HG03103 (cell line): ENCODE results near the gene AATK.

Experiments
- ATAC-seq: cut with Tn5 transposase; IDR thresholded peaks from one replicate; pipeline ENCODE4 v1.9.1; 2021; ENCODE audit warnings: low read depth; ENCODE audit not compliant: unreplicated experiment

The AATK gene

GRCh38 chr17:81183316-81183715 is 17.3 kb upstream of the AATK start:
- no peak for ATAC-seq

DNA sequence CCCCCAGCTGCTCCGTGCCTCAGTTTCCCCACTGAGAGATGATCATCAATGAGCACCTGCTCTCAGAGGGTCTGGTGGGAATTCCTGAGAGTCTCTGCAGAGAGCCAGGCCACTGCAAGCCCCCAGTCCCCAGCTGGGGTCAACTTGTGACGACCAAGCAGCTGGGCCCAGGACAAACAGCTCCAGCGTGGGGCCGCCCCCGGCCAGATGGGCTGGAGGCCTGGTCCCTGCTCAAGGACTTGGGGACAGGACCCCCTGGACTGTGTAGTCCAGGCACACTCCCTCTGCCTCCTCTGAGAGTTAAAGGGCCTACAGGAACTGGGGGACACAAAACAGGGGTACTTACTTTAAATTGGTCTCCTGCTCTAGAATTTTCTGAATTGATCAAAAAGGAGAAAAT is 16.6 kb upstream of the AATK start:
- no peak for ATAC-seq

DNA sequence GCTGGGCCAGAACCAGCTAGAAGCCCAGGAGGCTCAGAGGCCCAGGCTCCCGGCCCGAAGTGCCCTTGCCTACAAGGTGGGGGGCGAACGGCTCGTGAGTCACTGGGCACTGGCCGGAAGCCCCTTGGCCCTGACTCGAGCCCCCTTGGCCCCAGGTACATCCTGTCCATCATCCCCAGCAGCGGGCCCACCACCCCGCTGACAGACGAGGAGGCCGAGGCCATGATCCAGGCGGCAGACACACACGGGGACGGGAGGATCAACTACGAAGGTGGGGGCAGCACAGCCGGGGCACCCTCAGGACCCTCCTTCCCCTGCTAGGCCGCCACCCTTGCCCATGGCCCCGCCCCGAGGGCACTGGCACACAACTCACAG is 15.8 kb upstream of the AATK start:
- ATAC-seq = no peak

DNA sequence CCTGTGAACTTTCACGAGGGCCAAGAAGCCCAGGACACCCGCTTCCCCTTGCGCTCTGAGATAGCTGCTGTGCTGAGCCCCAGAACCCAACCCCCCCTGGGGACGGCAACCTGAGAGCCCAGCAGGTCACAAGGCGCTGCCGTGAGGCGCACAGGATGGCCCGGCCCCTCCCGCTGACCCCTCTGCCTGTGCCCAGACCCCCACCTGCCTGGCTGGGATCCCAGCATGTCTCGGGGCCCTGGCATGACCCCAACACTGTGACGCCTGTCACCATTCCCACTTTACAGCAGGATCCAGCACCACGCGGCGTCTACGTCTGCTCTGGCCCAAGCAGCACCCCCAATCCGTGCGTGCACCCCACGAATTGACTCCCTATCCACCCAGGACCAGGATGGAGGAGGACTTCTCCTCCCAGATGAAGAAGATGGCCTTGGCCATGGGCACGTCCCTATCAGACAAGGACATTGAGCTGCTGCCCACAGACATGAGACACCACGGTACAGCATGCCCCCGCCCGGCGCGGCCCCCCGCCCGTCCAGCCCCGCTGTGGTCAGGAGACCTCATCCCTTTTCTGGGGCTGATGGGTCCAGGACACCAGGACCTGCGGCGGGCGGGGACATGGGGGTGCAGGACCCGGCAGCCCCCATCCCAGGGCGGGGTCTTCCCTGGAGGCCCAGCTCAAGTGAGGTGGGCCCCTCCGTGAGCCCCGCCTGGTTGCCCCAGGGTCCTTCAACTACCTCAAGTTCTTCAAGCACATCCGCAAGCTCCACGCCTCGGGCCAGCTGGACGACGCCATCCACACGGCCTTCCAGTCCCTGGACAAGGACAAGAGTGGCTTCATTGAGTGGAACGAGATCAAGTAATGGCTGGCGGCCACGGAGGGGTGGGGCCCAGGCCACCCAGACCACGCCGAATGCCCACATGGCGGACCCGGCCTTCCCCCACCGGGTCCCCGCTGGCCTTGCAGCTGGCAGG is 15.1 kb upstream of the AATK start:
- ATAC-seq = no peak

GRCh38 chr17:81179861-81180260 is 13.8 kb upstream of the AATK start:
- ATAC-seq = no peak

- no peak for ATAC-seq
Measured at GRCh38 chr17:81179220-81179619, 13.2 kb upstream of the AATK start.

GRCh38 chr17:81178136-81179091 is 12.4 kb upstream of the AATK start:
- ATAC-seq = no peak

DNA sequence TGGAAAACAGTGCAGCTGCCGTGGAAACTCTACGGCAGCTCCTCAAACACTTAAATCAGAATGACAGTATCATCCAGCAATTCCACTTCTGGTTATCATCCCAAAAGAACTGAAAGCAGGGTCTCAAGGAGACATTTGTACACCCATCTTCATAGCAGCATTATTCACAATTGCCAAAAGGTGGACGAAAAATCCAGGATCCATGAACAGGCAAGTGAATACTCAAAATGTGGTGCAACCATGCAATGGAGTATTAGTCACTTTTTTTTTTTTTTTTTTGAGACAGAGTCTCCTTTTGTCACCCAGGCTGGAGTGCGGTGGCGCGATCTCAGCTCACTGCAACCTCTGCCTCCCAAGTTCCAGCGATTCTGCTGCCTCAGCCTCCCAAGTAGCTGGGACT is 10.6 kb upstream of the AATK start:
- ATAC-seq = no peak

DNA sequence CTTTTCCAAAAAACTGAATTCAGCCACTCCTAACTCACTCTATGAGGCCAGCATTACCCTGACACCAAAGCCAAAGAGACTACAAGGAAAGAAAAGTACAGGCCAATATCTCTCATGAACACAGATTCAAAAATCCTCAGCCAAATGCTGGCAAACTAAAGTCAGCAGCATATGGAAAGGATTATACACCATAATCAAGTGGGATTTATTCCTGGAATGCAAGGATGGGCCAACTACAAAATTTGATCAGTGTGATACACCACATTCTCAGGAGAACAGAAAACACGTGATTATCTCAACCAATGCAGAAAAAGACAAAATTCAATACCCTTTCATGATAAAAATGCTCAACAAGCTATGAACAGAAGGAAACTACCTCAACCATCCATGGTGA is 7.7 kb upstream of the AATK start:
- no peak for ATAC-seq

DNA sequence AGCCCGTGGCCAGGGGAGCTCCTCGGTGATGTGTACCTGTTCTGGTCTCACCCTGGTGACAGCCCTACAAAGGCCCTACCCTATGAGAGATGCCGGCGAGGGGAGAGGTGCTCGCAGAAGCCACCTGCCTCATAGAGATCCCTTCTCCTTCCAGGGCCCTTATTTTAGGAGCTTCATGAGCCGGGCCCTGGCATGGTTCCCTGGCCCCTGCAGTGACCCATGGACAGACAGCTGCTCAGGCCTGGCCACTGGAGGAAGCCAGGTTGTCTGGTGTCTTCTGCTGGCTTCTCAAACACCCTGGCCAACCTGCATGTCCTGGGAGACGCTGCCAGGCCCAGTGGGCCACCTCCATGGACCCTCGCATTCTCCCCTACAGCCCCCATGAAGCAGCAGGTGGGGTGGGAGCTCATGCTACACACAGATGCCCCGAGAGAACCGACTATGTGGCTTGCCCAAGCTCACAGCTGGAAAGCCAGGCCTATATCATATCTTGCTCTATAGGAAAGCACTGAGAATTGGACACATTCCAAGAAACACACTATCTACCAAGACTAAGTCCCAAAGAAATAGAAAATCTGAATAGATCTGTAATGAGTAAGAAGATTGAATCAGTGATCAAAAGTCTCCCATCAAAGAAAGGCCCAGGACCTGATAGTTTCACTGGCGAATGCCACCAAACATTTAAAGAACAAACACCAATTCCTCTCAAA is 7.2 kb upstream of the AATK start:
- ATAC-seq = no peak

DNA sequence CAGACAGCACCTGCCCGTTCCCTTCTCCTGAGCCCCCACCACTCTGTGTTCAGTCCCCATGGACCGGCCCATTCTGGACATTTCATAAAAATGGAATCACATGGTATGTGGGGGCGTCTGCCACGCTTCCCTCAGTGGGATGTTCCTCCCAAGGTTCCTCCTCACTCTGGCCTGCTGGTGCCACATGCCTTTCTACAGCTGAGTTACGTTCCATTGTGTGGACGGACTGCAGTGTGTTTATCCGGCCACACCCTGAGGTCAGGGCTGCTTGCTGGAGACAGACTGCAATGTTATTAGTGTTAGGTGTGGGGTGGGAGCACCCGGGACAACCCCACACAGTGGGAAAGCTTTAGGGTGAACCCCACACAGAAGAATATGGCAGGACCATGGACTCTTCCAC is 5.9 kb upstream of the AATK start:
- ATAC-seq = no peak

DNA sequence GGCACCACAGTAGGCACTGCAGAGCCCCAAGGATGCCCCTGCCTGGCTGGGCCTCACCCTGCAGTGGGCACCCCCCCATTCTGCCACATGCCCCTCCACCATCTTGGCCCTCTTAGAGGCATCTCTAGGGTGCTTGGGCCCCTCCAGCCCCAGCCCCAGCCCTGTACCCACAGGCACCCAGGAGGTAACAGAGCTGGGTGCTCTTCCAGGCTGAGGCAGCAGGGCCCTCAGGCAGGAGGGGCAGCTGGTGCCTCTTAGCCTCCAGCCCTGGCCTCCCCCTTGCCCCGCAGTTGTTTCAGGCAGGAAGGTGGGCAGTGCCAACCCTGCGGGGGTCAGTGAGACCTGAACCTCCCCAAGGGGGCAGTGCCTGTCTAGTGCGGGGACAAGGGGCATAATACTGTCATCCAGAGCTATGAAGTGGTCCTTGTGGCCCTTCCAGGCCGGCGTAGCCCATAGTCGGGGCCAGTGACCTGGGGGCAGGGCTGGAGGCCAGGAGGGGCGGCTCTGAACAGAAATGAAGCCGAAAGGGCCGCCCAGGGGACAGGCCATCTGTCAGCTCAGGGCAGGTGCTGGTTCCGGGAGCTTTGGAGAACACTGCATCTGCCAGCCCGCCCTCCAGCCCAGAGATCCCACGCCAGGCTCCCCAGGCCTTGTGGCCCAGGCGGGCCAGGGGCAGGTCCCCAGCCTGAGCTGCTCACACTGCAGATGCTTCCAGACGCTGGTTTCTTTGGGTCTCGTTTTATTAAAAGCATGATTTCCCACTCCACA is 4.9 kb upstream of the AATK start:
- no peak for ATAC-seq

GRCh38 chr17:81169870-81170309 is 3.9 kb upstream of the AATK start:
- no peak for ATAC-seq

- ATAC-seq = no peak
Measured at GRCh38 chr17:81167638-81168037, 1.6 kb upstream of the AATK start.

DNA sequence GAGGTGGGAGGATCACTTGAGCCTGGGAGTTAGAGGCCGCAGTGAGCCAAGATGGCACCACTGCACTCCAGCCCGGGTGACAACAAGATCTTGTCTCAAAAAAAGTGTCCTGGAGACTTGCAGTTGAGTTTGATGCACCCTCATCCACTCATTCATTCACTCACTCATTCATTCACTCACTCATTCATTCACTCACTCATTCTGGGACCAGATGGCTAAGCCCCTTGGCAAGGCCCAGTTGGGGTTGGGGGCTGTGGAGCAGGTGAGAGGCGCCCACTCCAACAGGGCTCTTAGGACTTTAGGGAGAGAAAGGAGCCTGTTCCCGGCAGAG is 1.1 kb upstream of the AATK start:
- ATAC-seq = no peak

GRCh38 chr17:81165246-81166032 is 582 bp downstream of the AATK start, which contains the start of gene PVALEF:
Gene PVALEF, plus strand, starts transcription at chr17:81165507. Its CDS starts 15,720 bp downstream, at chr17:81181227.
- ATAC-seq = no peak

DNA sequence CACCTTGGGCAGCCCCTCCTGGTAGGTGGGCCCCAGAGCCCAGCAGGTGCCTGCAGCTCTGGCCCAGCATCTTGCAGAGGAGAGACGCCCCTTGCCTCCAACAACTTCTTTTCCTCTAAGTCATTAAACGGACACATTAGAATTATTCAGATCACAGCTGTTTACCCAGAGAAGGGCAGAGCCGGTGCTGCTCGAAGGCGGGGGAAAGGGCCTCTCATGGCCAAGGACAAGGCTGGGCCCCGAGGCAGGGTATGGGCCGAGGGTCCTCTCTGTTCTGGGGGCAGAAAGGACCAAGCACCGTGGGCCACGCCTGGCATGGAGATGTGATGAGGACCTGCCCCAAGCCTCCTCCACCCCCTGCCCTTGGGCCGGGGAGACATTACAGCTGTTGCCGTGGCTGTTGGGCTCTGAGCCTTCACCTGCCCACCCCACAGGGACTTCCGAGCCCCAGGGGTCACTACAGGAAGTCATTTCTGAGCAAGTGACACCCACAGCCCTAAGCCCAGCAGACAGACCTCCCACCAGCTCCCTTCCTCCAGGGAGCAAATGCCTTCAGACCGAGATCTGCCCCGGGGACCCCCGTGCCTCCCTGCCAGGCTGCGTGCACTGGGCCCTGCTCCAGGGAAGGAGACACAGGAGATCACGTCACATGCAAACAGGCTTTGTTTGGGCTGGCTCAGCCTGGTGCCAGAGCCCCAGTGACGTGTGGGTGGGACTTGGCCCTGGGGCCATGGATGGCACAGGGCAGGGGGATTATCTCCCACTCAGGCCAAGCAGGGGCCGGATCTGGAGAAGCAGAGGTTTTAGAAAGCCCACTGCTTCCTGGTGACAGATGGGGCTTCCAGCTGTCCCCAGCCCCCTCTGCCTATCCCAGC is 1.4 kb downstream of the AATK start:
- no peak for ATAC-seq

DNA sequence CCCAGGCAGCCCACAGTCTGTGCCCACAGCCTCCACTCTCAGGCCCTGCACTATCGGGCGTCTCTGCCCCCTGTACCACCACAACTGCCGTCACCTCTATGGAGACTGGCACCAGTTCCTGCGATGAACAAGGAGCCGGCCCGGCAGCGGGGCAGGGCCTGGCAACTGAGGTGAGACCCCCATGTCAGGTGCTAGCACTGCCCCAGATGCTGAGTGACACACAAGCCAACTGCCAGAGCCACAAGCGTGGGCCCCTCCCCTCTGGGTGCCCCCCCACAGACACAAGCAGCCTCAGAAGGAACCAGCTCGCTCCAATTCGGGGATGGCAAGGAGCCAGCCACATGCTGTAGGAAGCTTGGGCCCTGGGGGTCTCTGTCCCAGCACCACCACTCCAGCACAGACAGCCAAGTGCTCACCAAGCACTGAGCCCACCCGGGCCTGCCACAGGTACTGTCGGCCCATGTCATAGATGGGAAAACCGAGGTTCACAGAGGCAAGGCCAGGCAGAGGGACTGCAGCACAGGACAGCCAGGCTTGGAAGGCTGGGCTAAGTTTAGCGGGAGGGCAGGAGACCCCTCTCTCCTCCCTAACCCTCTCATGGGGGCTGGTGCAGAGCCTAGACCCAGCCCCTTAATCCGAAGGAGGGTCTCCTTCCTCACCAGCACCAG is 2.2 kb downstream of the AATK start:
- no peak for ATAC-seq
